Activated T-cell treated with anti-CD3 and anti-CD28 coated beads, Interleukin-2, amount 50 U/mL, for 72 hours (primary cell): ENCODE results near the gene NKD2. TPM values are rescaled to one million over a fixed set of nuclear protein-coding genes. Genes with fewer than 3 reads are reported as not detected.
A peak's percentile ranks its signal among the peaks of the same experiment; 100 is the strongest.

Source experiments
- ATAC-seq, 2 donors: fragments of 150-1000 bp; cut with Tn5 transposase; replicated peaks in 1 of 2; 2 replicates each; pipeline ENCODE4 v1.10.0; 2021; ENCODE audit warnings: moderate library complexity in 2 of 2, mild to moderate bottlenecking in 1 of 2
- DNase-seq, 2 donors: peaks; one replicate each; pipeline ENCODE4 v3.0.0; 2021 to 2022; ENCODE audit warnings: mixed read lengths in 1 of 2
- H3K27ac Mint-ChIP-seq: one replicate; pipeline ENCODE4 v1.8.0; 2022; ENCODE audit warnings: mild to moderate bottlenecking, moderate library complexity, mixed read lengths
- H3K27me3 Mint-ChIP-seq: one replicate; pipeline ENCODE4 v1.8.0; 2022; ENCODE audit warnings: low read depth, mixed read lengths
- H3K36me3 Mint-ChIP-seq, 2 donors: one replicate each; pipeline ENCODE4 v1.8.0; 2022; ENCODE audit warnings: mixed read lengths in 2 of 2, mild to moderate bottlenecking in 1 of 2; ENCODE audit not compliant: insufficient read depth in 2 of 2
- H3K4me1 Mint-ChIP-seq: one replicate; pipeline ENCODE4 v1.8.0; 2022; ENCODE audit warnings: low read depth, mixed read lengths
- H3K4me3 Mint-ChIP-seq, 2 donors: one replicate each; pipeline ENCODE4 v1.8.0; 2022; ENCODE audit warnings: mild to moderate bottlenecking in 2 of 2, mixed read lengths in 2 of 2, moderate library complexity in 2 of 2
- H3K9me3 Mint-ChIP-seq, 2 donors: one replicate each; pipeline ENCODE4 v1.8.0; 2022; ENCODE audit warnings: mixed read lengths in 2 of 2
- total RNA-seq, 2 donors: library from RNA; stranded (reverse); gene quantifications; one replicate each; pipeline ENCODE4 v1.2.3, GENCODE V29; 2022

Gene NKD2
- total RNA-seq, 2 donors from 2014 or later = 18.7 to 25.0 TPM

GRCh38 chr5:1034421-1034905, 25.9 kb downstream of the NKD2 start:
- no peak overlapping the region for H3K27ac Mint-ChIP-seq
- H3K4me1 Mint-ChIP-seq = no peaks in the 10 kb centered on the region
- peaks cover 7% of the 10 kb centered on the region for H3K27me3 Mint-ChIP-seq

DNA sequence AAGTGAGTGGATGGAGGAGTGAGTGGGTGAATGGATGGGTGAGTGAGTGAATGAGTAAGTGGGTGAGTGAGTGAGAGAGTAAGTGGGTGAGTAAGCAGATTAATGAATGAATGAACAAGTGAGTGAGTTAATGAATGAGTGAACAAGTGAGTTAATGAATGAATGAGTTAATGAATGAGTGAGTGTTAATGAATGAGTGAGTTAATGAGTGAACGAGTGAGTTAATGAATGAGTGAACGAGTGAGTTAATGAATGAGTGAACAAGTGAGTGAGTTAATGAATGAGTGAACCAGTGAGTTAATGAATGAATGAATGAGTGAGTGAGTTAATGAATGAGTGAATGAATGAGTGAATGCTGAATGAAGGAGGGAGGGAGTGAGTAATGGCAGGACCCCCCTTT, 26.4 kb downstream of the NKD2 start:
- no peak for DNase-seq
- no peaks in the 10 kb centered on the region for H3K4me1 Mint-ChIP-seq
- ATAC-seq = no peak
- peaks cover 0 to 2% of the 10 kb centered on the region in 2 donors for H3K36me3 Mint-ChIP-seq
- H3K27ac Mint-ChIP-seq = no peak overlapping the region
- H3K9me3 Mint-ChIP-seq = peaks cover 0 to 4% of the 10 kb centered on the region in 2 donors
- no peak overlapping the region for H3K4me3 Mint-ChIP-seq
- H3K27me3 Mint-ChIP-seq = peaks cover 7% of the 10 kb centered on the region

More at GRCh38 chr5:1034421-1034905, 25.9 kb downstream of the NKD2 start:
- peaks cover 0 to 4% of the 10 kb centered on the region in 2 donors for H3K9me3 Mint-ChIP-seq
- ATAC-seq (no peak), DNase-seq (no peak)
- peaks cover 0 to 2% of the 10 kb centered on the region in 2 donors for H3K36me3 Mint-ChIP-seq
- no peak overlapping the region for H3K4me3 Mint-ChIP-seq

- Mint-ChIP-seq H3K4me3 (no peak overlapping the region), H3K27me3 (peaks cover 7% of the 10 kb centered on the region), H3K4me1 (no peaks in the 10 kb centered on the region), H3K27ac (no peak overlapping the region), H3K9me3 (peaks cover 0 to 4% of the 10 kb centered on the region in 2 donors), H3K36me3 (peaks cover 0 to 2% of the 10 kb centered on the region in 2 donors)
- ATAC-seq (no peak), DNase-seq (no peak)
Measured at GRCh38 chr5:1035421-1036405, 27.1 kb downstream of the NKD2 start.

GRCh38 chr5:1036504-1037122, 28.0 kb downstream of the NKD2 start:
- no peak for ATAC-seq
- Mint-ChIP-seq H3K9me3 (peaks cover 8 to 11% of the 10 kb centered on the region in 2 donors), H3K27ac (no peak overlapping the region), H3K4me1 (peaks cover 8% of the 10 kb centered on the region), H3K4me3 (no peak overlapping the region), H3K36me3 (peaks cover 6 to 9% of the 10 kb centered on the region in 2 donors), H3K27me3 (peaks cover 7% of the 10 kb centered on the region)
- no peak for DNase-seq

DNA sequence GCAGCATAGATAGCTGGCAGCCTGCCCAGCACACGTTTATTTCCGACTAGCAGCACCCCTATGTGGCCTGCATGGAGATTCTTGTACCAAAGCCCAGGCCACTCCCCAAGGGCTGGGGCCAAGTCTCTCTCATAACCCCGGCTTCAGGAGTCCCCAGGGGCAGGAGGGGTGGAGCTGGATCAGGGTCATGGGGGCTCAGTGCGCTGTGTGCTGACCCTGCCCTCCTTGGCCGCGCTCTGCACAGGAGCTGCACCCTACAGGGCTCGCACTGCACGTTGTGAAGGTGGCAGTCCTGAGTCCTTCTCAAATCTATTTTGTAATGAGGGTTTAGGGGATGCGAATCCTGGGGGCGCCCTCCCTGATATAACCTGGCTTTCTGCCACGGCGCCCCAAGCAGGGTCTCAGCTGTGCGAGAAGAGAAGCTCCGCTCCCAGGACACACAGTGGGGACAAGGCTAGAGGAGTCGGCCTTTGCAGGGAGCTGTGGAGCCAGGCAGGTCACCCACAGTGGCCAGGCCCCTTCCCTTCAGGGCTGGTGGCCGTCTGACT, 28.6 kb downstream of the NKD2 start:
- H3K4me1 Mint-ChIP-seq = peaks cover 11% of the 10 kb centered on the region
- H3K27ac Mint-ChIP-seq = no peak overlapping the region
- no peak for DNase-seq
- H3K4me3 Mint-ChIP-seq = no peak overlapping the region
- H3K36me3 Mint-ChIP-seq = peaks cover 12% of the 10 kb centered on the region in 2 donors
- H3K27me3 Mint-ChIP-seq = peaks cover 7% of the 10 kb centered on the region
- H3K9me3 Mint-ChIP-seq = peaks cover 14 to 17% of the 10 kb centered on the region in 2 donors
- ATAC-seq = no peak

DNA sequence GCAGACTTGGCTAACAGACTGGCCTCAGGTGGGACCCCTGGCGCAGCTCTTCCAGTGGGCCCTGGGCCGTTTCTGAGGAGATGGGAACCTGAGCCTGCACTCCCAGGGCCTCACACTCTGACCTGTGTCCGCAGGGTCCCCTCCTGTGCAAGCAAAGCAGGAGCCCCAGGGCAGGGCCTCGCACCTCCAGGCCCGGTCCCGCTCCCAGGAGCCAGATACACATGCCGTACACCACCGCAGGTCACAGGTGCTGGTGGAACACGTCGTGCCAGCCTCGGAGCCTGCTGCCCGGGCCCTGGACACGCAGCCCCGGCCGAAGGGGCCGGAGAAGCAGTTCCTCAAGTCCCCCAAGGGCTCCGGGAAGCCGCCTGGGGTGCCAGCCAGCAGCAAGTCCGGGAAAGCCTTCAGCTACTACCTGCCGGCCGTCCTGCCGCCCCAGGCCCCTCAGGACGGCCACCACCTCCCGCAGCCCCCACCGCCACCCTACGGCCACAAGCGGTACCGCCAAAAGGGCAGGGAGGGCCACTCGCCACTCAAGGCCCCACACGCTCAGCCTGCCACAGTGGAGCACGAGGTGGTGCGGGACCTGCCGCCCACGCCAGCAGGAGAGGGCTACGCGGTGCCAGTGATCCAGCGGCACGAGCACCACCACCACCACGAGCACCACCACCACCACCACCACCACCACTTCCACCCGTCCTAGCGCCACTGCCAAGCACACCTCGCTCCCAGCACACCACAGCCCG, 29.2 kb downstream of the NKD2 start:
- DNase-seq (no peak), ATAC-seq (no peak)
- Mint-ChIP-seq H3K4me1 (peaks cover 11% of the 10 kb centered on the region), H3K36me3 (peaks cover 16 to 18% of the 10 kb centered on the region in 2 donors), H3K27me3 (peaks cover 7% of the 10 kb centered on the region), H3K27ac (no peak overlapping the region), H3K4me3 (no peak overlapping the region), H3K9me3 (peaks cover 20 to 24% of the 10 kb centered on the region in 2 donors)

- H3K4me1 Mint-ChIP-seq = peaks cover 11% of the 10 kb centered on the region
Measured at GRCh38 chr5:1038417-1039209, 30.0 kb downstream of the NKD2 start.

GRCh38 chr5:1039210-1039548, 30.6 kb downstream of the NKD2 start:
- Mint-ChIP-seq H3K9me3 (peaks cover 34 to 37% of the 10 kb centered on the region in 2 donors), H3K36me3 (peaks cover 26 to 32% of the 10 kb centered on the region in 2 donors), H3K27ac (no peak overlapping the region), H3K4me3 (no peak overlapping the region), H3K4me1 (peaks cover 11% of the 10 kb centered on the region), H3K27me3 (peaks cover 7% of the 10 kb centered on the region)
- DNase-seq (no peak), ATAC-seq (no peak)

More at GRCh38 chr5:1038417-1039209, 30.0 kb downstream of the NKD2 start:
- Mint-ChIP-seq H3K27me3 (peaks cover 7% of the 10 kb centered on the region), H3K4me3 (no peak overlapping the region), H3K27ac (no peak overlapping the region), H3K36me3 (peaks cover 23 to 26% of the 10 kb centered on the region in 2 donors), H3K9me3 (peaks cover 28 to 31% of the 10 kb centered on the region in 2 donors)
- DNase-seq = no peak
- ATAC-seq = no peak

DNA sequence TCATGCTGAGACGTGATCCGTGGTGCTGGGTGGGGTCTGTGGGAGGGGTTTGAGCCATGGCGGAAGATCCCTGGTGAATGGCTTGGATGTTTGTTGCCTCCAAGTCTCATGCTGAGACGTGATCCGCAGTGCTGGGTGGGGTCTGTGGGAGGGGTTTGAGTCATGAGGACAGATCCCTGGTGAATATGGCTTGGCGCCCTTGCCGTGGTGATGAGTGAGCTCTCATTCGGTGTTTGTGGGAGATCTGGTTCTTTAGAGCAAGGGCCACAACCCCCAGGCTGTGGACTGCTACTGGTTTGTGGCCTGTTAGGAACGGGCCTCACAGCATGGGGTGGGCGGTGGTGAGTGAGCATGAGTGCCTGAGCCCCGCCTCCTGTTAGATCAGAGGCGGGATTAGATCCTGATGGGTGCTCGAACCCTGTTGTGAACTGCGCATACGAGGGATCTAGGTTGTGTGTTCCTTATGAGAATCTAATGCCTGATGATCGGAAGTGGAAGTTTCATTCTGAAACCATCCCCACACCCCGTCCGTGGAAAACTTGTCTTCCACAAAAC, 31.2 kb downstream of the NKD2 start:
- Mint-ChIP-seq H3K4me1 (peaks cover 11% of the 10 kb centered on the region), H3K27me3 (peaks cover 5% of the 10 kb centered on the region), H3K36me3 (peaks cover 27 to 38% of the 10 kb centered on the region in 2 donors), H3K4me3 (no peak overlapping the region), H3K27ac (no peak overlapping the region), H3K9me3 (peaks cover 40 to 43% of the 10 kb centered on the region in 2 donors)
- no peak for DNase-seq
- ATAC-seq = no peak

GRCh38 chr5:1040571-1040970, 32.0 kb downstream of the NKD2 start:
- Mint-ChIP-seq H3K27me3 (no peaks in the 10 kb centered on the region), H3K4me1 (peaks cover 11% of the 10 kb centered on the region), H3K9me3 (peaks cover 47 to 48% of the 10 kb centered on the region in 2 donors), H3K4me3 (no peak overlapping the region), H3K27ac (no peak overlapping the region), H3K36me3 (peaks cover 33 to 45% of the 10 kb centered on the region in 2 donors)
- DNase-seq (no peak), ATAC-seq (no peak)

GRCh38 chr5:1041225-1042143, 32.9 kb downstream of the NKD2 start:
- Mint-ChIP-seq H3K4me1 (peaks cover 11% of the 10 kb centered on the region), H3K9me3 (peaks cover 57% of the 10 kb centered on the region in 2 donors), H3K27ac (peak overlapping the region; percentile 3), H3K4me3 (no peak overlapping the region), H3K36me3 (peaks cover 39 to 55% of the 10 kb centered on the region in 2 donors), H3K27me3 (no peaks in the 10 kb centered on the region)
- peak in 1 of 2 donors; percentile 6 for DNase-seq
- peak; percentile 74 to 76 for ATAC-seq
